Measurements from ENCODE around the gene RASL10A.
A peak's percentile ranks its signal among the peaks of the same experiment; 100 is the strongest.

Gene RASL10A

GRCh38 chr22:29327089-29327764, 11.7 kb upstream of the RASL10A start:
- H3K4me3 ChIP-seq (ENCODE audit: low read depth, low read length): no peak overlapping the region
- no peak for DNase-seq (ENCODE audit: low read depth)
- TF ChIP-seq MYC (IDR thresholded peaks at IDR 0.05; ENCODE audit: low read depth, low read length): no peak
- TF ChIP-seq POLR2A (IDR thresholded peaks at IDR 0.05; ENCODE audit: extremely low read depth, insufficient read length): no peak
- no peak for TF ChIP-seq CTCF (IDR thresholded peaks at IDR 0.05; ENCODE audit: low read depth, low read length)

- H3K4me3 ChIP-seq (ENCODE audit: low read depth, low read length): no peak overlapping the region
- TF ChIP-seq CTCF (IDR thresholded peaks at IDR 0.05; ENCODE audit: low read depth, low read length): no peak
- DNase-seq (ENCODE audit: low read depth): no peak
Observed at GRCh38 chr22:29326481-29326880, 11.0 kb upstream of the RASL10A start.

GRCh38 chr22:29325785-29326315, 10.4 kb upstream of the RASL10A start:
- TF ChIP-seq MAX (IDR thresholded peaks at IDR 0.05; ENCODE audit: low read depth, low read length) (no peak), MYC (IDR thresholded peaks at IDR 0.05; ENCODE audit: low read depth, low read length) (no peak), CTCF (IDR thresholded peaks at IDR 0.05; ENCODE audit: low read depth, low read length) (no peak), POLR2A (IDR thresholded peaks at IDR 0.05; ENCODE audit: extremely low read depth, insufficient read length) (no peak)

GRCh38 chr22:29325356-29325755, 9.9 kb upstream of the RASL10A start:
- DNase-seq (ENCODE audit: low read depth): no peak
- no peak overlapping the region for H3K4me3 ChIP-seq (ENCODE audit: low read depth, low read length)
- no peak for TF ChIP-seq MYC (IDR thresholded peaks at IDR 0.05; ENCODE audit: low read depth, low read length)
- no peak for TF ChIP-seq POLR2A (IDR thresholded peaks at IDR 0.05; ENCODE audit: extremely low read depth, insufficient read length)
- TF ChIP-seq CTCF (IDR thresholded peaks at IDR 0.05; ENCODE audit: low read depth, low read length): no peak
- TF ChIP-seq MAX (IDR thresholded peaks at IDR 0.05; ENCODE audit: low read depth, low read length): no peak

More at GRCh38 chr22:29325785-29326315, 10.4 kb upstream of the RASL10A start:
- DNase-seq (ENCODE audit: low read depth): no peak
- H3K4me3 ChIP-seq (ENCODE audit: low read depth, low read length): no peak overlapping the region

- DNase-seq (ENCODE audit: low read depth): no peak
- no peak for TF ChIP-seq MYC (IDR thresholded peaks at IDR 0.05; ENCODE audit: low read depth, low read length)
- TF ChIP-seq MAX (IDR thresholded peaks at IDR 0.05; ENCODE audit: low read depth, low read length): no peak
- TF ChIP-seq CTCF (IDR thresholded peaks at IDR 0.05; ENCODE audit: low read depth, low read length): no peak
- no peak for TF ChIP-seq POLR2A (IDR thresholded peaks at IDR 0.05; ENCODE audit: extremely low read depth, insufficient read length)
- H3K4me3 ChIP-seq (ENCODE audit: low read depth, low read length): no peak overlapping the region
Observed at GRCh38 chr22:29323641-29324040, 8.1 kb upstream of the RASL10A start.

- H3K4me3 ChIP-seq (ENCODE audit: low read depth, low read length): no peak overlapping the region
- TF ChIP-seq MYC (IDR thresholded peaks at IDR 0.05; ENCODE audit: low read depth, low read length) (no peak), CTCF (IDR thresholded peaks at IDR 0.05; ENCODE audit: low read depth, low read length) (peak; percentile 29)
- peak; percentile 33 for DNase-seq (ENCODE audit: low read depth)
Observed at GRCh38 chr22:29320546-29320945, 5.0 kb upstream of the RASL10A start.
